Muscle layer of duodenum (tissue), 2 donors: ENCODE data around the gene IL1RL2.

Source experiments
- H3K27ac ChIP-seq: one replicate; pipeline ENCODE4 v1.7.0; 2013; ENCODE audit warnings: mild to moderate bottlenecking, low read length
- H3K27me3 ChIP-seq: one replicate; pipeline ENCODE4 v1.7.0; 2013; ENCODE audit warnings: low read depth, mild to moderate bottlenecking, control low read depth, low read length
- H3K36me3 ChIP-seq, 2 donors: one replicate each; pipeline ENCODE4 v1.7.0; 2013; ENCODE audit warnings: low read length in 2 of 2, control low read depth in 1 of 2, mild to moderate bottlenecking in 1 of 2; ENCODE audit not compliant: insufficient read depth in 2 of 2, control insufficient read depth in 1 of 2
- H3K4me1 ChIP-seq, 2 donors: one replicate each; pipeline ENCODE4 v1.7.0; 2013; ENCODE audit warnings: low read length in 2 of 2, mild to moderate bottlenecking in 2 of 2, control low read depth in 1 of 2, moderate library complexity in 1 of 2; ENCODE audit not compliant: insufficient read depth in 2 of 2, control insufficient read depth in 1 of 2
- H3K4me3 ChIP-seq, 2 donors: one replicate each; pipeline ENCODE4 v1.7.0; 2013; ENCODE audit warnings: low read length in 2 of 2, low read depth in 1 of 2, mild to moderate bottlenecking in 1 of 2
- H3K9me3 ChIP-seq, 2 donors: one replicate each; pipeline ENCODE4 v1.7.0; 2013; ENCODE audit warnings: low read length in 2 of 2, control low read depth in 1 of 2, mild to moderate bottlenecking in 1 of 2; ENCODE audit not compliant: control insufficient read depth in 1 of 2
- donor health status: healthy.

The IL1RL2 gene

GRCh38 chr2:102233132-102233884 is 46.5 kb downstream of the IL1RL2 start:
- no peaks in the 10 kb centered on the region for H3K36me3 ChIP-seq
- no peaks in the 10 kb centered on the region for H3K9me3 ChIP-seq
- no peak overlapping the region for H3K4me3 ChIP-seq
- H3K27me3 ChIP-seq = no peaks in the 10 kb centered on the region
- peaks cover 4% of the 10 kb centered on the region in 2 donors for H3K4me1 ChIP-seq
- H3K27ac ChIP-seq = no peak overlapping the region

GRCh38 chr2:102235042-102235473 is 48.2 kb downstream of the IL1RL2 start:
- Histone ChIP-seq H3K27ac (no peak overlapping the region), H3K9me3 (no peaks in the 10 kb centered on the region), H3K36me3 (no peaks in the 10 kb centered on the region), H3K27me3 (no peaks in the 10 kb centered on the region), H3K4me1 (no peaks in the 10 kb centered on the region), H3K4me3 (no peak overlapping the region)

GRCh38 chr2:102235491-102235890 is 48.7 kb downstream of the IL1RL2 start:
- Histone ChIP-seq H3K36me3 (no peaks in the 10 kb centered on the region), H3K9me3 (no peaks in the 10 kb centered on the region), H3K27ac (no peak overlapping the region), H3K4me1 (peaks cover 0 to 1% of the 10 kb centered on the region in 2 donors), H3K4me3 (no peak overlapping the region), H3K27me3 (no peaks in the 10 kb centered on the region)

- H3K36me3 ChIP-seq = no peaks in the 10 kb centered on the region
- no peak overlapping the region for H3K4me3 ChIP-seq
- H3K27me3 ChIP-seq = no peaks in the 10 kb centered on the region
- H3K27ac ChIP-seq = no peak overlapping the region
- H3K9me3 ChIP-seq = no peaks in the 10 kb centered on the region
- peaks cover 0 to 3% of the 10 kb centered on the region in 2 donors for H3K4me1 ChIP-seq
Observed at GRCh38 chr2:102236132-102236531, 49.3 kb downstream of the IL1RL2 start.

GRCh38 chr2:102237176-102237575 is 50.4 kb downstream of the IL1RL2 start:
- Histone ChIP-seq H3K36me3 (no peaks in the 10 kb centered on the region), H3K27me3 (no peaks in the 10 kb centered on the region)

GRCh38 chr2:102238039-102238756 is 51.4 kb downstream of the IL1RL2 start:
- no peak overlapping the region for H3K27ac ChIP-seq

More at GRCh38 chr2:102237176-102237575, 50.4 kb downstream of the IL1RL2 start:
- Histone ChIP-seq H3K4me3 (no peak overlapping the region), H3K27ac (no peak overlapping the region), H3K9me3 (no peaks in the 10 kb centered on the region), H3K4me1 (peaks cover 0 to 3% of the 10 kb centered on the region in 2 donors)

GRCh38 chr2:102238778-102239177 is 52.0 kb downstream of the IL1RL2 start:
- no peaks in the 10 kb centered on the region for H3K27me3 ChIP-seq
- H3K27ac ChIP-seq = no peak overlapping the region
- H3K36me3 ChIP-seq = no peaks in the 10 kb centered on the region
- H3K4me1 ChIP-seq = peaks cover 0 to 3% of the 10 kb centered on the region in 2 donors
- H3K9me3 ChIP-seq = no peaks in the 10 kb centered on the region
- H3K4me3 ChIP-seq = no peak overlapping the region

More at GRCh38 chr2:102238039-102238756, 51.4 kb downstream of the IL1RL2 start:
- H3K4me1 ChIP-seq = peaks cover 0 to 3% of the 10 kb centered on the region in 2 donors
- no peaks in the 10 kb centered on the region for H3K27me3 ChIP-seq
- no peaks in the 10 kb centered on the region for H3K36me3 ChIP-seq
- no peak overlapping the region for H3K4me3 ChIP-seq
- H3K9me3 ChIP-seq = no peaks in the 10 kb centered on the region

- Histone ChIP-seq H3K27ac (no peak overlapping the region), H3K27me3 (no peaks in the 10 kb centered on the region), H3K4me1 (peaks cover 0 to 3% of the 10 kb centered on the region in 2 donors), H3K36me3 (no peaks in the 10 kb centered on the region), H3K4me3 (no peak overlapping the region), H3K9me3 (no peaks in the 10 kb centered on the region)
Observed at GRCh38 chr2:102239344-102239743, 52.5 kb downstream of the IL1RL2 start.

GRCh38 chr2:102240640-102241370 is 54.0 kb downstream of the IL1RL2 start:
- peak overlapping the region; percentile 75 for H3K27ac ChIP-seq
- H3K9me3 ChIP-seq = no peaks in the 10 kb centered on the region
- H3K36me3 ChIP-seq = no peaks in the 10 kb centered on the region
- H3K4me3 ChIP-seq = no peak overlapping the region
- H3K27me3 ChIP-seq = no peaks in the 10 kb centered on the region
- H3K4me1 ChIP-seq = peaks cover 0 to 3% of the 10 kb centered on the region in 2 donors

- Histone ChIP-seq H3K4me3 (no peak overlapping the region), H3K27ac (no peak overlapping the region)
Observed at GRCh38 chr2:102241616-102242305, 54.9 kb downstream of the IL1RL2 start.

More at GRCh38 chr2:102241616-102242305, 54.9 kb downstream of the IL1RL2 start:
- peaks cover 0 to 3% of the 10 kb centered on the region in 2 donors for H3K4me1 ChIP-seq
- no peaks in the 10 kb centered on the region for H3K9me3 ChIP-seq
- H3K27me3 ChIP-seq = no peaks in the 10 kb centered on the region
- no peaks in the 10 kb centered on the region for H3K36me3 ChIP-seq
